CD14-positive monocyte (primary cell): ENCODE measurements around the gene KRTAP5-4. TPM values are rescaled to one million over a fixed set of nuclear protein-coding genes. Genes with fewer than 3 reads are reported as not detected.

Experiments used
- DNase-seq, 3 donors: peaks; one replicate each; pipeline ENCODE4 v3.0.0-alpha.2; 2011 to 2022
- H2AFZ ChIP-seq: 2 replicates; pipeline ENCODE4 v1.6.0; 2012; ENCODE audit warnings: mild to moderate bottlenecking, low read depth, low read length, inconsistent platforms; ENCODE audit not compliant: insufficient read depth, poor library complexity, severe bottlenecking
- H3K27ac ChIP-seq, 2 donors: 1 replicate in 1 of 2; 2 replicates in 1 of 2; pipeline ENCODE4 v1.5.1; 2012 to 2013; ENCODE audit warnings: low read length in 2 of 2, control low read depth in 1 of 2, inconsistent platforms in 1 of 2, low read depth in 1 of 2, mild to moderate bottlenecking in 1 of 2
- H3K27me3 ChIP-seq, 2 donors: one replicate each; pipeline versions ENCODE4 v1.6.0 to v1.6.1; 2011 to 2013; ENCODE audit warnings: low read length in 2 of 2; ENCODE audit not compliant: control insufficient read depth in 2 of 2, insufficient read depth in 2 of 2
- H3K36me3 ChIP-seq, 2 donors: replicated peaks in 1 of 2; 1 replicate in 1 of 2; 2 replicates in 1 of 2; pipeline versions ENCODE4 v1.5.1 to v1.6.1; 2012 to 2013; ENCODE audit warnings: low read length in 2 of 2, control low read depth in 1 of 2, inconsistent platforms in 1 of 2, mild to moderate bottlenecking in 1 of 2; ENCODE audit not compliant: insufficient read depth in 2 of 2, control insufficient read depth in 1 of 2
- H3K4me1 ChIP-seq, 2 donors: 1 replicate in 1 of 2; 2 replicates in 1 of 2; pipeline versions ENCODE4 v1.5.1 to v1.6.1; 2012 to 2013; ENCODE audit warnings: low read length in 2 of 2, control low read depth in 1 of 2, inconsistent platforms in 1 of 2, mild to moderate bottlenecking in 1 of 2, moderate library complexity in 1 of 2; ENCODE audit not compliant: insufficient read depth in 2 of 2, control insufficient read depth in 1 of 2
- H3K4me2 ChIP-seq: replicated peaks from 2 replicates; pipeline ENCODE3; 2012; ENCODE audit warnings: low read length, moderate library complexity, mild to moderate bottlenecking; ENCODE audit not compliant: poor library complexity, severe bottlenecking; ENCODE audit errors: extremely low read depth
- H3K4me3 ChIP-seq, 3 experiments: fragments of 200-600 bp in 1 of 3; sonication (generic) in 1 of 3; replicated peaks in 1 of 3; 1 replicate in 2 of 3; 2 replicates in 1 of 3; pipeline ENCODE4 v1.5.1; 2011 to 2013; ENCODE audit warnings: low read length in 3 of 3, mild to moderate bottlenecking in 3 of 3, control low read depth in 2 of 3, low read depth in 2 of 3, inconsistent platforms in 1 of 3, moderate library complexity in 1 of 3
- H3K79me2 ChIP-seq: 2 replicates; pipeline ENCODE4 v1.6.0; 2012; ENCODE audit warnings: mild to moderate bottlenecking, control low read depth, inconsistent platforms, low read length, moderate library complexity; ENCODE audit not compliant: insufficient read depth
- H3K9ac ChIP-seq: 2 replicates; pipeline ENCODE4 v1.6.0; 2017; ENCODE audit warnings: low read length, mild to moderate bottlenecking; ENCODE audit not compliant: insufficient read depth, poor library complexity, severe bottlenecking
- H3K9me3 ChIP-seq, 2 donors: replicated peaks in 1 of 2; 1 replicate in 1 of 2; 2 replicates in 1 of 2; pipeline versions ENCODE4 v1.5.1 to v1.6.1; 2012 to 2013; ENCODE audit warnings: low read length in 2 of 2, control low read depth in 1 of 2; ENCODE audit not compliant: control insufficient read depth in 1 of 2, insufficient read depth in 1 of 2
- H4K20me1 ChIP-seq: 2 replicates; pipeline ENCODE4 v1.6.0; 2012; ENCODE audit warnings: mild to moderate bottlenecking, low read length, control low read depth, moderate library complexity; ENCODE audit not compliant: insufficient read depth
- H3K27ac Mint-ChIP-seq, 7 donors: one replicate each; pipeline ENCODE4 v1.8.0; 2020; ENCODE audit warnings: mild to moderate bottlenecking in 7 of 7, mixed read lengths in 7 of 7, moderate library complexity in 6 of 7, inconsistent platforms in 2 of 7
- H3K27me3 Mint-ChIP-seq, 3 donors: one replicate each; pipeline ENCODE4 v1.8.0; 2021 to 2022; ENCODE audit warnings: low read depth in 3 of 3, mild to moderate bottlenecking in 3 of 3, mixed read lengths in 3 of 3, moderate library complexity in 3 of 3, inconsistent platforms in 1 of 3
- H3K36me3 Mint-ChIP-seq, 2 donors: one replicate each; pipeline ENCODE4 v1.8.0; 2020; ENCODE audit warnings: mixed read lengths in 2 of 2, inconsistent platforms in 1 of 2, mild to moderate bottlenecking in 1 of 2
- H3K4me1 Mint-ChIP-seq: one replicate; pipeline ENCODE4 v1.8.0; 2020; ENCODE audit warnings: mild to moderate bottlenecking, mixed read lengths
- H3K4me3 Mint-ChIP-seq, 2 donors: one replicate each; pipeline ENCODE4 v1.8.0; 2020; ENCODE audit warnings: mild to moderate bottlenecking in 2 of 2, mixed read lengths in 2 of 2, moderate library complexity in 1 of 2
- H3K9me3 Mint-ChIP-seq, 7 donors: one replicate each; pipeline ENCODE4 v1.8.0; 2020 to 2022; ENCODE audit warnings: mixed read lengths in 7 of 7, mild to moderate bottlenecking in 6 of 7, moderate library complexity in 6 of 7, inconsistent platforms in 2 of 7
- CTCF ChIP-seq: fragments of 200-600 bp; IDR thresholded peaks from one replicate; pipeline ENCODE4 v1.8.0; 2022; ENCODE audit warnings: antibody characterized with exemption, mild to moderate bottlenecking
- WGBS: methylation state at CpG from one replicate; pipeline ENCODE4 v1.1.5; 2013; ENCODE audit warnings: missing lambda C conversion rate; ENCODE audit not compliant: insufficient coverage; 5-methylcytosine and 5-hydroxymethylcytosine counted together
- intact Hi-C, 2 donors: fragments of 100-400 bp; cut with micrococcal nuclease; formaldehyde crosslinking; loops; one replicate each; pipeline versions ENCODE4 v1.15.0 to v1.15.1; 2023
- polyA plus RNA-seq, 3 donors: library from polyadenylated mRNA; depleted of rRNA in 1 of 3; unstranded in 2 of 3; stranded (reverse) in 1 of 3; fragments of 300-500 nt in 2 of 3; fragments of >200 nt in 1 of 3; fragmentation: Illumina TruSeq in 2 of 3; gene quantifications; 1 replicate in 2 of 3; 2 replicates in 1 of 3; pipeline ENCODE4 v1.2.3, GENCODE V29; 2012 to 2021

The KRTAP5-4 gene
- polyA plus RNA-seq, 3 donors, result not detected

GRCh38 chr11:1645357-1645821 lies 23.5 kb upstream of the KRTAP5-4 start:
- H3K9ac ChIP-seq, result no peak overlapping the region
- no peaks in the 10 kb centered on the region for H3K27me3 ChIP-seq
- H3K27me3 Mint-ChIP-seq, result peaks cover 6 to 19% (median 9%) of the 10 kb centered on the region in 3 donors
- no peak overlapping the region for H3K4me3 ChIP-seq
- H3K79me2 ChIP-seq, result no peaks in the 10 kb centered on the region
- no peaks in the 10 kb centered on the region for H3K4me1 ChIP-seq
- no peak for DNase-seq
- H3K27ac Mint-ChIP-seq, result no peak overlapping the region
- no peaks in the 10 kb centered on the region for H3K4me1 Mint-ChIP-seq
- no peaks in the 10 kb centered on the region for H3K36me3 ChIP-seq
- TF ChIP-seq CTCF, result no peak
- no peak overlapping the region for H2AFZ ChIP-seq
- no peaks in the 10 kb centered on the region for H3K36me3 Mint-ChIP-seq
- intact Hi-C loops, result no loop called here
- H3K9me3 ChIP-seq, result no peaks in the 10 kb centered on the region
- H3K4me2 ChIP-seq, result no peak overlapping the region
- no peak overlapping the region for H3K4me3 Mint-ChIP-seq
- WGBS, result 48% methylated on average over 11 of the region's 12 CpGs
- no peaks in the 10 kb centered on the region for H3K9me3 Mint-ChIP-seq
- H4K20me1 ChIP-seq, result no peaks in the 10 kb centered on the region
- H3K27ac ChIP-seq, result no peak overlapping the region

- TF ChIP-seq CTCF, result no peak
- Mint-ChIP-seq H3K27me3 (peaks cover 9 to 26% (median 9%) of the 10 kb centered on the region in 3 donors), H3K27ac (peak overlapping the region in 1 of 7 donors; percentile 72), H3K4me3 (no peak overlapping the region), H3K9me3 (no peaks in the 10 kb centered on the region), H3K4me1 (no peaks in the 10 kb centered on the region), H3K36me3 (no peaks in the 10 kb centered on the region)
- 63% methylated on average over 14 of the region's 20 CpGs for WGBS
- Histone ChIP-seq H3K4me3 (no peak overlapping the region), H3K27me3 (no peaks in the 10 kb centered on the region), H3K9me3 (no peaks in the 10 kb centered on the region), H3K79me2 (no peaks in the 10 kb centered on the region), H3K4me1 (no peaks in the 10 kb centered on the region), H3K9ac (no peak overlapping the region), H2AFZ (no peak overlapping the region), H3K36me3 (no peaks in the 10 kb centered on the region), H3K27ac (no peak overlapping the region), H4K20me1 (no peaks in the 10 kb centered on the region), H3K4me2 (no peak overlapping the region)
- intact Hi-C loops, result no loop called here
- no peak for DNase-seq
These were observed 22.8 kb upstream of the KRTAP5-4 start for GRCh38 chr11:1644601-1645356.
